Transverse colon (tissue), 4 donors: ENCODE results near the gene ERICH6B. TPM values are rescaled to one million over a fixed set of nuclear protein-coding genes. Genes with fewer than 3 reads are reported as not detected.

Experiments
- DNase-seq: peaks from one replicate; pipeline ENCODE4 v3.0.0-alpha.2; 2019
- H3K27ac ChIP-seq, 4 donors: fragments of 200-600 bp; sonication (generic); 2 replicates each; pipeline ENCODE4 v1.5.1; 2016 to 2018; ENCODE audit warnings: inconsistent platforms in 4 of 4
- H3K27me3 ChIP-seq: fragments of 200-600 bp; sonication (generic); 2 replicates; pipeline ENCODE4 v1.5.1; 2017; ENCODE audit warnings: inconsistent platforms
- H3K36me3 ChIP-seq, 4 donors: fragments of 200-600 bp; sonication (generic); 2 replicates each; pipeline ENCODE4 v1.5.1; 2017 to 2019; ENCODE audit warnings: inconsistent platforms in 4 of 4
- H3K4me1 ChIP-seq, 4 donors: fragments of 200-600 bp; sonication (generic); 2 replicates each; pipeline ENCODE4 v1.5.1; 2017 to 2020; ENCODE audit warnings: inconsistent platforms in 4 of 4
- H3K4me3 ChIP-seq, 4 donors: fragments of 200-600 bp; sonication (generic); 1 replicate in 1 of 4; 2 replicates in 3 of 4; pipeline versions ENCODE4 v1.5.1 to v1.6.1; 2017 to 2019; ENCODE audit warnings: inconsistent platforms in 4 of 4
- H3K9me3 ChIP-seq, 2 donors: fragments of 200-600 bp; sonication (generic); 2 replicates each; pipeline ENCODE4 v1.5.1; 2017 to 2019; ENCODE audit warnings: inconsistent platforms in 2 of 2
- EP300 ChIP-seq: sonication (generic); formaldehyde crosslinking; IDR thresholded peaks from one replicate; pipeline ENCODE4 v1.6.1; 2017; ENCODE audit warnings: antibody characterized with exemption, low read depth
- POLR2A ChIP-seq: fragments of 450-650 bp; IDR thresholded peaks from one replicate; pipeline ENCODE4 v1.6.1; 2016; ENCODE audit warnings: antibody characterized with exemption, mild to moderate bottlenecking, moderate library complexity
- POLR2AphosphoS5 ChIP-seq, 3 donors: sonication (generic); formaldehyde crosslinking; IDR thresholded peaks; one replicate each; pipeline ENCODE4 v1.6.1; 2016; ENCODE audit warnings: antibody characterized with exemption in 3 of 3
- WGBS, 2 donors: methylation state at CpG; one replicate each; pipeline ENCODE4 v1.1.5; 2018; ENCODE audit warnings: low coverage in 1 of 2; 5-methylcytosine and 5-hydroxymethylcytosine counted together
- in situ Hi-C, 4 donors: fragments of 200-750 bp; cut with MboI; loops; one replicate each; pipeline versions ENCODE4 v1.15.0 to v1.15.1; 2017; ENCODE audit warnings: low sequenced_read_pairs in 3 of 4, low pct_ligation_motif_present in 1 of 4, low pct_unique_long_range_greater_than_20kb in 1 of 4
- intact Hi-C: fragments of 100-400 bp; cut with DNase I; formaldehyde crosslinking; loops from one replicate; pipeline ENCODE4 v1.15.1; 2023; ENCODE audit warnings: low total_unique reads
- total RNA-seq, 4 donors: library from RNA; depleted of rRNA; stranded (reverse); fragments of >200 nt; gene quantifications; one replicate each; pipeline ENCODE4 v1.1.0, GENCODE V29; 2016
- TF ChIP-seq, protein P1 (sequence below), 5 experiments: fragments of 200-600 bp in 3 of 5; fragments of 450-650 bp in 2 of 5; sonication (generic) in 3 of 5; IDR thresholded peaks; 1 replicate in 2 of 5; 2 replicates in 3 of 5; pipeline ENCODE4 v1.5.1; 2016 to 2017; ENCODE audit warnings: antibody characterized with exemption in 5 of 5, inconsistent platforms in 3 of 5, mild to moderate bottlenecking in 2 of 5, moderate library complexity in 1 of 5

Gene ERICH6B
- total RNA-seq, 4 donors from 2014 or later: not detected

DNA sequence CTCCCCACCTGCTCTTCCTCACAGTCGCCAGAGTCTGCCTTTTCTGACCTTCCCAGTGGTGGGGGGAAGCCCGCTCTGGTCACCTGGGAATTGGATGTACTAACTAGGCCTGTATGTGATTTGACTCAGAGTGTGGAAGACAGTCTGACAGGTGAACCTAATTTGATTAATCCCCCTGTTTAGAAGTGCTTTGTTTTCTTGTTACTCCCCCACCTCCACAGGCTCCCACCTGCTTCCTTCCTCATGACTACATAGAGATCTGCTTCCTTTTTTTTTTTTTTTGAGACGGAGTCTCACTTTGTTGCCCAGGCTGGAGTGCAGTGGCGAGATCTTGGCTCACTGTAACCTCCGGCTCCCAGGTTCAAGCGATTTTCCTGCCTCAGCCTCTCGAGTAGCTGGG, 106.8 kb downstream of the ERICH6B start:
- intact Hi-C loops: no loop called here
- Histone ChIP-seq H3K27me3 (no peaks in the 10 kb centered on the region), H3K4me1 (no peaks in the 10 kb centered on the region), H3K36me3 (peaks cover 0 to 62% (median 27%) of the 10 kb centered on the region in 4 donors), H3K27ac (no peak overlapping the region), H3K4me3 (no peak overlapping the region), H3K9me3 (no peaks in the 10 kb centered on the region)
- WGBS, 2 donors: 80 to 88% methylated on average over 7 of the region's 7 CpGs
- TF ChIP-seq POLR2A: no peak
- TF ChIP-seq EP300: no peak
- TF ChIP-seq POLR2AphosphoS5 (IDR thresholded peaks at IDR 0.05): no peak
- TF ChIP-seq, protein P1, sequence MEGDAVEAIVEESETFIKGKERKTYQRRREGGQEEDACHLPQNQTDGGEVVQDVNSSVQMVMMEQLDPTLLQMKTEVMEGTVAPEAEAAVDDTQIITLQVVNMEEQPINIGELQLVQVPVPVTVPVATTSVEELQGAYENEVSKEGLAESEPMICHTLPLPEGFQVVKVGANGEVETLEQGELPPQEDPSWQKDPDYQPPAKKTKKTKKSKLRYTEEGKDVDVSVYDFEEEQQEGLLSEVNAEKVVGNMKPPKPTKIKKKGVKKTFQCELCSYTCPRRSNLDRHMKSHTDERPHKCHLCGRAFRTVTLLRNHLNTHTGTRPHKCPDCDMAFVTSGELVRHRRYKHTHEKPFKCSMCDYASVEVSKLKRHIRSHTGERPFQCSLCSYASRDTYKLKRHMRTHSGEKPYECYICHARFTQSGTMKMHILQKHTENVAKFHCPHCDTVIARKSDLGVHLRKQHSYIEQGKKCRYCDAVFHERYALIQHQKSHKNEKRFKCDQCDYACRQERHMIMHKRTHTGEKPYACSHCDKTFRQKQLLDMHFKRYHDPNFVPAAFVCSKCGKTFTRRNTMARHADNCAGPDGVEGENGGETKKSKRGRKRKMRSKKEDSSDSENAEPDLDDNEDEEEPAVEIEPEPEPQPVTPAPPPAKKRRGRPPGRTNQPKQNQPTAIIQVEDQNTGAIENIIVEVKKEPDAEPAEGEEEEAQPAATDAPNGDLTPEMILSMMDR (IDR thresholded peaks at IDR 0.05): no peak
- DNase-seq: no peak
- in situ Hi-C loops: loop anchor here in 1 of 4 donors (25.0 kb wide), 1 partner anchor 479 kb away; no protein-coding TSS in a partner anchor

DNA sequence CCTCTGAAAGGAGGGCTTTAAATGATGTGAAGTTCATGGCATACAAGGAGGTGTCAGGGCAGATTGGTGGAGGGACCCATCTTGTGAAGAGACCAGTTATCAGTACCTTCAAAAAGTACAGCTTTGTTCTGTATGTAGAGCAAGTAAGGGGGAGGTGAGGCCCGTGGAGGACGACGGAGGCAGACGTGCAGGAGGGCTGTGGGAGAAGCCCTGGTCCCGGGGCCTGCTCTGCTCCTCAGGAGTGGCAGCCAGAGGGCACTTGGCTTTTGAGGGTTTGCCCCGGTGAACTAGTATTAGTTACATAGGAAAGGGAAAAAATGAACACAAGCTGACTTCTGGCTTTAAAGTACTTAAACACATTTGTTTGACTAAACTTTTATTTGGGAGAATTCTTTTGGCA, 108.7 kb downstream of the ERICH6B start:
- intact Hi-C loops: no loop called here
- WGBS, 2 donors: 91 to 100% methylated on average over 2 to 6 of the region's 6 CpGs
- Histone ChIP-seq H3K27ac (no peak overlapping the region), H3K4me1 (no peaks in the 10 kb centered on the region), H3K27me3 (no peaks in the 10 kb centered on the region), H3K9me3 (no peaks in the 10 kb centered on the region), H3K36me3 (peaks cover 0 to 58% (median 28%) of the 10 kb centered on the region in 4 donors), H3K4me3 (no peak overlapping the region)
- no peak for DNase-seq
- in situ Hi-C loops: loop anchor here in 1 of 4 donors (25.0 kb wide), 1 partner anchor 480 kb away; no protein-coding TSS in a partner anchor
- TF ChIP-seq, protein P1 (IDR thresholded peaks at IDR 0.05): no peak
- TF ChIP-seq EP300: no peak
- TF ChIP-seq POLR2AphosphoS5 (IDR thresholded peaks at IDR 0.05): no peak
- TF ChIP-seq POLR2A: no peak

DNA sequence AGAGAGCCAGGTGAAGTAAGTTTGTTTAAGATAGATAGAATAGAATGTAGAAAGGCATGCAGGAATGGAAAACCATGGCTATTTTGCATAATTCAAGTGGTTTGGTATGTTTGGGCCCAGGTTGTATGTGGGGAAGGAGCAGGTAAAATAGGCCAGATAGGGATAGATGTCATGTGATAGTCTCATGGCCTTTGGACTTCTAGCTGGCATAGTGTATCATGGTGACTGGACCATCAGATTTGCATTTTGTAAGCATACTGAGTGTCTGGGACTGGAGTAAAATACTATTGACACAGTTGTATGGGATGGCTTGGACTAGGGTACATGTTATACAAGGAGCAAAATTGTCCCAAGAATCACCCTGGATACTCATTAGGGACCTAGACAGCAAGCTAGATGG, 111.9 kb downstream of the ERICH6B start:
- intact Hi-C loops: no loop called here
- Histone ChIP-seq H3K36me3 (peaks cover 0 to 51% (median 24%) of the 10 kb centered on the region in 4 donors), H3K9me3 (no peaks in the 10 kb centered on the region), H3K4me1 (no peaks in the 10 kb centered on the region), H3K4me3 (no peak overlapping the region), H3K27me3 (no peaks in the 10 kb centered on the region), H3K27ac (no peak overlapping the region)
- in situ Hi-C loops: loop anchor here in 1 of 4 donors (25.0 kb wide), 1 partner anchor 484 kb away; no protein-coding TSS in a partner anchor
- DNase-seq: no peak
- TF ChIP-seq, protein P1 (IDR thresholded peaks at IDR 0.05): no peak
- TF ChIP-seq POLR2AphosphoS5 (IDR thresholded peaks at IDR 0.05) (no peak), POLR2A (no peak), EP300 (no peak)

DNA sequence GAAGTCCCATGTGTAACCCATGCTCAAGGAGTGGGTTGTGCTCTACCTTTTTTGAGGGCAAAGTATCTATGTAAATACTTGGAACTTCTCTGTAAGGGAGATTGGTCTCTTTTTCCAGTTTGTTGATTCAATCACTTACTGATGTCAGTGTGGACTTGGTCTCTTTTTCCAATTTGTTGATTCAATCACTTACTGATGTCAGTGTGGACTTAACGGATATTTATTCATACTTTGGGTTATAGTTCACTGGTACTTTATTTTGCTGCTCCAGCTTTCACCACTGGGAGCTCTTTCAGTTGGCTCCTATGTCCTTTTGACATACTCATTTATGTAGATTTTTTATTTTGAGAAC, 114.4 kb downstream of the ERICH6B start:
- Histone ChIP-seq H3K27me3 (no peaks in the 10 kb centered on the region), H3K27ac (no peak overlapping the region), H3K4me1 (no peaks in the 10 kb centered on the region), H3K4me3 (no peak overlapping the region), H3K36me3 (peaks cover 0 to 58% (median 26%) of the 10 kb centered on the region in 4 donors), H3K9me3 (no peaks in the 10 kb centered on the region)
- intact Hi-C loops (no loop called here), in situ Hi-C loops (loop anchor here in 1 of 4 donors (25.0 kb wide), 1 partner anchor 486 kb away; no protein-coding TSS in a partner anchor)
- no peak for DNase-seq
- WGBS, 2 donors: 76 to 83% methylated on average over 1 of the region's 1 CpG
- TF ChIP-seq EP300 (no peak), POLR2AphosphoS5 (IDR thresholded peaks at IDR 0.05) (no peak), POLR2A (no peak)
- TF ChIP-seq, protein P1 (IDR thresholded peaks at IDR 0.05): no peak
